ENCODE results near the gene ART5.

ART5 gene

DNA sequence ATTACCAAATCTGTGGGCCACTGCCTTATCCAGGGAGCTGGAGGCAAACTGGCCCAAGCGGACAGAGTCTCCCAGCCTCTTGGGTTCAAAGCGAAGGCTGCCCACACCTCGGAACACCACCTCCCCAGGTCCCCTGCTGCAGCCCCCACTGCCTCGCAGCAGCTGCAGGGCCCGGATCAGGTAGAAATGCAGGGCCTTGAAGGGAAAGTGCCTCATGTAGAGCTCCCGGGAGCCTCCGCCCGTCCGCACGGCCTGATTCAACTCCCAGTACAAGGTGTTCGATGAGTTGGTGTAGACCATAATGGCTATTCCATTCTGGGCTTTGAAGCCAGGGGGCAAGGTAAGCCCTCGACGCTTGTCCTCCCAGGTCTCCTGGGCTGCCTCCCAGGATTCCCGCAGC is 2.0 kb downstream of the ART5 start:
- TF ChIP-seq, protein P1, sequence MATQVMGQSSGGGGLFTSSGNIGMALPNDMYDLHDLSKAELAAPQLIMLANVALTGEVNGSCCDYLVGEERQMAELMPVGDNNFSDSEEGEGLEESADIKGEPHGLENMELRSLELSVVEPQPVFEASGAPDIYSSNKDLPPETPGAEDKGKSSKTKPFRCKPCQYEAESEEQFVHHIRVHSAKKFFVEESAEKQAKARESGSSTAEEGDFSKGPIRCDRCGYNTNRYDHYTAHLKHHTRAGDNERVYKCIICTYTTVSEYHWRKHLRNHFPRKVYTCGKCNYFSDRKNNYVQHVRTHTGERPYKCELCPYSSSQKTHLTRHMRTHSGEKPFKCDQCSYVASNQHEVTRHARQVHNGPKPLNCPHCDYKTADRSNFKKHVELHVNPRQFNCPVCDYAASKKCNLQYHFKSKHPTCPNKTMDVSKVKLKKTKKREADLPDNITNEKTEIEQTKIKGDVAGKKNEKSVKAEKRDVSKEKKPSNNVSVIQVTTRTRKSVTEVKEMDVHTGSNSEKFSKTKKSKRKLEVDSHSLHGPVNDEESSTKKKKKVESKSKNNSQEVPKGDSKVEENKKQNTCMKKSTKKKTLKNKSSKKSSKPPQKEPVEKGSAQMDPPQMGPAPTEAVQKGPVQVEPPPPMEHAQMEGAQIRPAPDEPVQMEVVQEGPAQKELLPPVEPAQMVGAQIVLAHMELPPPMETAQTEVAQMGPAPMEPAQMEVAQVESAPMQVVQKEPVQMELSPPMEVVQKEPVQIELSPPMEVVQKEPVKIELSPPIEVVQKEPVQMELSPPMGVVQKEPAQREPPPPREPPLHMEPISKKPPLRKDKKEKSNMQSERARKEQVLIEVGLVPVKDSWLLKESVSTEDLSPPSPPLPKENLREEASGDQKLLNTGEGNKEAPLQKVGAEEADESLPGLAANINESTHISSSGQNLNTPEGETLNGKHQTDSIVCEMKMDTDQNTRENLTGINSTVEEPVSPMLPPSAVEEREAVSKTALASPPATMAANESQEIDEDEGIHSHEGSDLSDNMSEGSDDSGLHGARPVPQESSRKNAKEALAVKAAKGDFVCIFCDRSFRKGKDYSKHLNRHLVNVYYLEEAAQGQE (IDR thresholded peaks at IDR 0.05; ENCODE audit: low read depth) = no peak
- TF ChIP-seq CEBPB (IDR thresholded peaks at IDR 0.05) = no peak
- TF ChIP-seq TEAD4 (IDR thresholded peaks at IDR 0.05) = no peak

DNA sequence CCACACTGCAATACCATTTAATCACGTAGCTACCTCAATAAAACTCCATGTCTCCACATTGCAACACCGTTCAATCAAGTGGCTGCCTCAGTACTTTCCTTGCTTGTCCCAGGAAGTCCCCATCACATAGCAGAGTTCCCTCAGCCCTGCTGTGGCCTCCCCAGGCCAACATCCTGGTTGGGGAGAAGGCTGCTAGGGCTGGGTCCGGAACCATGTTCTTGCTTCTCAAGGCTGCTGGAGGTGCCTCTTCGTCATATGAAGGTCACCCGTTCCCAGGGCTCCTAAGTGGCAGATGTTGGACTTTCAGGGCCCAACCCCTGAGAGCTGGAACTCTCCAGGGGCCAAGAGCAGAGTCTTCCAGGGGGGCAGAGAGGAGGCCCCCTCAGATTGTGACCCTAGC is 3.3 kb downstream of the ART5 start:
- TF ChIP-seq FOXM1 (IDR thresholded peaks at IDR 0.05; ENCODE audit: borderline replicate concordance, low read depth) (no peak), EGR1 (IDR thresholded peaks at IDR 0.05) (no peak), RAD21 (IDR thresholded peaks at IDR 0.05; ENCODE audit: low read depth) (no peak), EP300 (IDR thresholded peaks at IDR 0.05; ENCODE audit: borderline replicate concordance) (no peak), TCF12 (IDR thresholded peaks at IDR 0.05; ENCODE audit: low read depth) (no peak)
- TF ChIP-seq, protein P2, sequence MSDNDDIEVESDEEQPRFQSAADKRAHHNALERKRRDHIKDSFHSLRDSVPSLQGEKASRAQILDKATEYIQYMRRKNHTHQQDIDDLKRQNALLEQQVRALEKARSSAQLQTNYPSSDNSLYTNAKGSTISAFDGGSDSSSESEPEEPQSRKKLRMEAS (IDR thresholded peaks at IDR 0.05) = no peak

DNA sequence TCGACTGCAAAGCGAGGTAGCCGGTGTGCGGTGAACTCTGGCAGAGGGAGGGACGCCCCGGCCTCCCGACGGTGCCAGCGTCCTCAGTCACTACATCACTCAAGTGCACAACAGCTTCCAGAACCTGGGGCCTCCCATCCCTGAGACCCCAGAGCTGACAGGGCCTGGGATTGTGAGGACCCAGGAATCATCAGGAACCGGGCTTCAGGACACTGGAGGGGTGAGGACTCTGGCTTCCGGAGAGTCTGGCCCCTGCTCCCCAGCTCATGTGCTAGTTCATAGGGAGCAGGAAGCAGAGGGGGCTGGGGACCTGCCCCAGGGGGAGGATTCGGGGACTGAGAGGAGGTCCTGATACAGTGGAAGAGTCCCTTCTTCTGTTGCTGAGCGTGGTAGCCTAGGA is 4.6 kb downstream of the ART5 start:
- TF ChIP-seq NFIC (IDR thresholded peaks at IDR 0.05) = no peak
- TF ChIP-seq, protein P1 (IDR thresholded peaks at IDR 0.05; ENCODE audit: low read depth) = no peak
- TF ChIP-seq, protein P2 (IDR thresholded peaks at IDR 0.05) = no peak
- TF ChIP-seq RAD21 (IDR thresholded peaks at IDR 0.05; ENCODE audit: low read depth) = no peak
- TF ChIP-seq, protein P3, sequence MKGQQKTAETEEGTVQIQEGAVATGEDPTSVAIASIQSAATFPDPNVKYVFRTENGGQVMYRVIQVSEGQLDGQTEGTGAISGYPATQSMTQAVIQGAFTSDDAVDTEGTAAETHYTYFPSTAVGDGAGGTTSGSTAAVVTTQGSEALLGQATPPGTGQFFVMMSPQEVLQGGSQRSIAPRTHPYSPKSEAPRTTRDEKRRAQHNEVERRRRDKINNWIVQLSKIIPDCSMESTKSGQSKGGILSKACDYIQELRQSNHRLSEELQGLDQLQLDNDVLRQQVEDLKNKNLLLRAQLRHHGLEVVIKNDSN (IDR thresholded peaks at IDR 0.05) = no peak
- TF ChIP-seq TCF12 (IDR thresholded peaks at IDR 0.05; ENCODE audit: low read depth) = no peak
- TF ChIP-seq YY1 (IDR thresholded peaks at IDR 0.05; ENCODE audit: low read depth) = no peak
- no peak for TF ChIP-seq TAF1 (IDR thresholded peaks at IDR 0.05; ENCODE audit: low read depth)
- TF ChIP-seq CREB1 (IDR thresholded peaks at IDR 0.05; ENCODE audit: low read depth) = no peak
- TF ChIP-seq ZBTB7A (IDR thresholded peaks at IDR 0.05; ENCODE audit: low read depth) = no peak

DNA sequence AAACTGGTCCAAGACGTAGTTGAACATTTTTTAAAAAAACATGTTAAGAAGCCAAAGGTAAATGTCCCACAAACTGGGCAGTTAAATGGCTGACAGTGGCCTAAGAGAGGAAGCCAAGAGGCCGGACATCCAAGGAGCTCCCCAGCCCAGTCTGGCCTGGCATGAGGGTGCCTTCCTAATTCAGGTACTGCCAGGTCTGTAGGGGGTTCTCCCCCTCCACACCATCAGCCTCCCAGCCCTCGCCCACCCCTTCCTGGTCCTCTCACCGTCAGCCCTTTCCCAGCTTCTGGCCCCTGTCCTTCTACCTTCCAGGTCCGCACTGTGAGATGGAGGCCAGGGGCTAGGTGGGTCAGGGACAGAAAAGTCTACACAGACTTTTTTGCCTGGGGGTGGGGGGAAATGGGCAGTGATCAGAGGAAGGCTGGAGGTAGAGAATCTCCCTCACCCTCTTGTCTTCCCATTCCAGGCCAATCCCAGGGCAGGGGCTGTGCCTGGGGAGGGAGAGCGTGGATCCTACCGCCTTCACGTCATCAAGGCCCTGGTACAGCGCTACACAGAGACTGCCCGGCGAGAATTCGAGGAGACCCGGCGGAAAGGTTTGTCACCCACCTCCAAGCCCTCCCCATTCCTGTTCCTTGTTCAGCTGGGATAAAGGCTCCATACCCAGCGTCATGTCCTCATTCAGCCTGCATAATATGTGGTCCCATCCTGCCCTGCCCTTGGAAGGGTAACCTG is 6.0 kb downstream of the ART5 start:
- no peak for TF ChIP-seq CEBPB (IDR thresholded peaks at IDR 0.05)
- no peak for TF ChIP-seq TCF12 (IDR thresholded peaks at IDR 0.05; ENCODE audit: low read depth)
- TF ChIP-seq YY1 (IDR thresholded peaks at IDR 0.05; ENCODE audit: low read depth) = no peak

DNA sequence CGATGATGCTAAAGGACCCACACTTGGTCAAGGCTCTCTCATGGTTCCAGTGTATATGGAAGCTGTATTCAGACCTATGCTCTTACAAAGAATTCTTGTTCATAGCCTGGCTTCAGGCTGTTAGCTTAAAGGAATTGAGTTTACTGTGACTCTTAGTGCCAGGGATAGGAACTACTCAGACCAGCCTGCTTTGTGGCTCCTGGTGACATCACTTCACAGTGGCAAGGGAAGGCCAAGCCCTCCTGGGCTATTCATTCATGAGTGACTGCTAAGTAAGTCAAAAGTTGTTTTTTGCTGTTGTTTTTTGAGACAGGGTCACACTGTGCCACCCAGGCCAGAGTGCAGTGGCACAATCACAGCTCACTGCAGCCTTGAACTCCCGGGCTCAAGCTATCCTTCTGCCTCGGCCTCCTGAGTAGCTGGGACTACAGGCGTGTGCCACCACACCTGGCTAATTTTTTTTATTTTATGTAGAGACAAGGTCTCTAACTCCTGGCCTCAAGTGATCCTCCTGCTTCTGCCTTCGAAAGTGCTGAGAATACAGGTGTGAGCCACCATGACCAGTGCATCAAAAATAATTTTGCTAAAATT is 9.6 kb downstream of the ART5 start:
- no peak for TF ChIP-seq NFIC (IDR thresholded peaks at IDR 0.05)
- TF ChIP-seq, protein P3 (IDR thresholded peaks at IDR 0.05) = no peak
- TF ChIP-seq EP300 (IDR thresholded peaks at IDR 0.05; ENCODE audit: borderline replicate concordance) = no peak
- TF ChIP-seq CREB1 (IDR thresholded peaks at IDR 0.05; ENCODE audit: low read depth) = no peak
- TF ChIP-seq FOXM1 (IDR thresholded peaks at IDR 0.05; ENCODE audit: borderline replicate concordance, low read depth) = no peak
- no peak for TF ChIP-seq YY1 (IDR thresholded peaks at IDR 0.05; ENCODE audit: low read depth)
- TF ChIP-seq, protein P1 (IDR thresholded peaks at IDR 0.05; ENCODE audit: low read depth) = no peak
- no peak for TF ChIP-seq CEBPB (IDR thresholded peaks at IDR 0.05)
- TF ChIP-seq, protein P2 (IDR thresholded peaks at IDR 0.05) = no peak
- no peak for TF ChIP-seq RAD21 (IDR thresholded peaks at IDR 0.05; ENCODE audit: low read depth)
- no peak for TF ChIP-seq ZBTB7A (IDR thresholded peaks at IDR 0.05; ENCODE audit: low read depth)
- TF ChIP-seq EGR1 (IDR thresholded peaks at IDR 0.05) = no peak

Measured in Ishikawa (cell line).